GM19468 (cell line): Measurements from ENCODE around the gene TNFRSF4.

Experiments used
- ATAC-seq: cut with Tn5 transposase; IDR thresholded peaks from one replicate; pipeline ENCODE4 v1.9.1; 2021; ENCODE audit warnings: mild to moderate bottlenecking, moderate library complexity, moderate number of reproducible peaks; ENCODE audit not compliant: unreplicated experiment; ENCODE audit errors: extremely low read depth

The TNFRSF4 gene

DNA sequence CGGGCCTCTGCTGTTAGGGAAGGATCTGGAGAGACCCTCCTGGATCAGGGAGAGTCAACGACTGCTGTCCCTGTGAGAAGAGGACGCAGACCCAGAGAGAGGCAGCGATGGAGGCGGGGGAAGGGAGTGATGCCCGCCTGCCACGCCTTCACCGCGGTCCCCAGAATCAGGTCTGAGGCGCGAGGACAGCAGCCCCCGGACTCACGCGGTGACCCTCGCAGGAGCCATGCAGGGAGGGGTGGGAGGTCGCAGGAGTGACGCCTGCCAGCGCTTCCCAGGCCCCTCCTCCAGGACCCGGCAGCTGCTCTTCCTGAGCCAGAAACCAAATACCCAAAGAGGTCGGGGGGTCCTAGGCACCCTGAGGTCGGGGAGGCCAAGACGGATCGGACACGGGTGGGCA is 6.2 kb upstream of the TNFRSF4 start:
- ATAC-seq = no peak

- ATAC-seq = no peak
Observed at GRCh38 chr1:1219341-1219740, 5.4 kb upstream of the TNFRSF4 start.

DNA sequence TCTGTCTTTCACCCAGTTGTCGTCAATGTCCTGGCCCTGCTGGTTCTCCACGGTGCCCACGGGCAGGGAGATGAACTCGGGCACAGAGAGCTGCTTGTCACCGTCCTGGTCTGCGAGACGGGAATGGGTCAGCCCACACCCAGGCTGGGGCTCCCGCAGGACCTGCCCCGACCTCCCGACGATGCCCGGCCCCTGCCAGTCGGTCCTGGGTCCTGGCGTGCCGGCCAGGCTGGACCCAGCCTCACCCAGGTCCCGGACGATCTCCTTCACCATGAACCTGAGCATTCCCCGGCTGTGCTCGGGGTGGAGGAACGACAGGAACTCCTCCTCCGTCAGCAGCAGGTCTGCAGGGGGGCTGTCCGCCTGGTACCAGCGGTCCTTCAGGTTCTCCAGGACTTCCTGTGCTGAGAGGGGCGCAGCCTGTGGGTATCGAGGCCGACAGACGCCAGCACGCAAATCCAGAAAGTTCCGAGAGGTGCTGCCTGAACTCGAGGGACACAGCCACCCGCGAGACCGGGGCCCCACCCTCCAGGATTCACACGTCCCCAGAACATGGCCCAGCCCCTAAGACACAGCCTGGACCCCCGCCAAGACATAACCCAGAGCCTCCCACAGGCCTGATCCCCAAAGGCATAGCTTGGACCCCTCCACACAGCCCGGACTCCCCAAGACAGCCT is 4.7 kb upstream of the TNFRSF4 start:
- ATAC-seq = no peak

GRCh38 chr1:1217621-1218523 is 3.9 kb upstream of the TNFRSF4 start:
- no peak for ATAC-seq

DNA sequence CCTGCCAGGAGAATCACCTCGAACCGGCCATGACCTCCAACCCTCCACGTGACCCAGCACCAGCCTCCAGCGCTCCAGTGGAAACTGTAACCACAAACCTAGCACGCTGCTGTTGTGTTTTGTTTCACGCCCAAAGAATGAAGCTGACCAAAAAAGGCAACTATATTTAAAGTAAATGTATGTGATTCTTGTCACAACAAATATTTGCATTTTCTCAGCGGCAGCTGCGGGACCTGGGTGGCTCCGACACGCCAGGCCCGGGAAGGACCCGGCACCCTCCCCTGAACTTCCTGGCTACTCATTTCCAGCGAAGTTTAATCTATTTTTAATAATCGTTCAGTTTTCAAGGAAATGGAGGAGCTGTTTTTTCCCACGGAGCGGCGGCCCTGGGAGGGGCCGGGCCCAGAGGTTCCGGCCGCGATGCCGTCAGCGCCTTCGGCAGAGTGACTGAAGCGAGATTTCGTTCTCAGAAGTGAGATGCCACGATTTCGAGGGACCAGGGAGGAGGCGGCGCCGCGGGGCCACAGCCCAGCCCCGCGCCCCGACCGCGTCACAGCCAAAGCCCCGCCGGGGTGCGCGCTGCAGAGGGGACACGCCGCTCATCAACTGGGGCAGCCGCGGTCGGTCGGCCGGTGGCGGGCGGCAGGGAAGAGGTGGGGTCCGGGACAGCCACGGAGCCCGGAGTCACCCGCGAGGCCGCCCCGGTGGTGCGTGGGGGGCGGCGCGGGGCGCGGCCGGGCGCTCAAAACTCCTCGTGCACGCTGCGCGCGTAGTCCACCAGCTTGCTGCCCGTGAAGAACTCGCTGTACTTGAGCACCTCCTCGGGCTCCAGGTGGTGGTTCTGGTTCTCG is 3.0 kb upstream of the TNFRSF4 start:
- ATAC-seq = no peak

DNA sequence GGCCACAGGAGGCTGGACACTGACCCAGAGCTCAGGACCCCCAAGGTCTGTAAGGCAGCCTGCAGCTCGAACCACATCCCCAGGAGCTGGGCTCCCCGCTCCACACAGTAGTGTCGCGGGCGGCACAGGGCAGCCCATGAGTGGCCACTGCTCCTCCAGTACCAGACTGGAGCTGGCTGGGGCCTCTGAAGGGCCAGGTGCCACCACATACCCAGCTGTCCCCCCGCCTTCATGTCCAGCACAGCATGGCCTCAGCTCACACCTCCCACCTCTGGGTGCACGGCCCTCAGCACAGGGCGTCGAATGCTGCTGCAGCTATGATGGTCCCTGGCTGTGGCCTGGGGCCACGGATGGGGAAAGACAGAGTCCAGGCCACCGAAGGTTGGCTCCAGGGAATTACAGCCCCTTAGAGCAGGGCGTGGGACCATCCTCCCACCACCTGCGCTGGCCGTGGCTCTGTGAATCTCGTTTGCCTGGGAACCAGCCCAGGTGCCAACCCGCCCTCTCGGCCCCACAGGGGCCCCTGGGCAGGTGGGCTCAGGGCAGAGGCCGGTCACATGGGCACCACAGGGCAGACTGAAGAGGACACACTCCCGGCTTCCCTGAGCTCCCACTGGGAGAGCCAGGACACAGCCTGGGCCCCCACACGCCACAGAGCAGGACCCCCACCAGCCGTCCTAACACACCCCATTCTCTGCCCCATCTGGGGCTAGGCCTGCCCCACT is 2.1 kb upstream of the TNFRSF4 start:
- ATAC-seq = no peak

DNA sequence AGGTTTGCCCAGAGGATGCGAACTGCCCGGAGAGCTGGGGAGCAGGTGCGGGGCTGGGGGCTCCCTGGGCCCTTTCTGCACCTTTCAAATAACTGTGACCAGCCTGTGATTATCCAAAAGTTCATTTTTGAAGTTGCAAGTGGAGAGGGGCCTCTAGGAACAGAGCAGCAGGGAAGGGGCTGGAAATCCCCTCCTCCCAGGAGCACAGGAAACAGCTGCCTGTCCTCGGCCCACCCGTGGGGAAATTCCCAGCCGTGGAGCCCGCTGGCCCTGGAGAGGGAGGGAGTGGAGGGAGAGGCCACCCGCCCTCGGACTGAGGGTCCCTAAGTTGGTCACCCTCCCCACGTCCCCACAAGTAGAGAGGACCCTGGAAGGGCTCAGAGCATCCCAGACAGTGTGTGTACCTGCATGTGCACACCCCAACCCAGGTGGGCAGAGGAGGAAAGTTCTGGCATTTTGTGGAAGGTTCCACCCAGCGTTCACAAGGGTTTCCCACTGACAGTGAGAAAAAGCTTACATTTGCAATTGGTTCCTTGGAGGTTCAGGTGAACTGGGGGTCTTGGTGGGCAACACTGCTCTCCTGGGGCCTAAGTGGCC is 1.2 kb upstream of the TNFRSF4 start:
- no peak for ATAC-seq

DNA sequence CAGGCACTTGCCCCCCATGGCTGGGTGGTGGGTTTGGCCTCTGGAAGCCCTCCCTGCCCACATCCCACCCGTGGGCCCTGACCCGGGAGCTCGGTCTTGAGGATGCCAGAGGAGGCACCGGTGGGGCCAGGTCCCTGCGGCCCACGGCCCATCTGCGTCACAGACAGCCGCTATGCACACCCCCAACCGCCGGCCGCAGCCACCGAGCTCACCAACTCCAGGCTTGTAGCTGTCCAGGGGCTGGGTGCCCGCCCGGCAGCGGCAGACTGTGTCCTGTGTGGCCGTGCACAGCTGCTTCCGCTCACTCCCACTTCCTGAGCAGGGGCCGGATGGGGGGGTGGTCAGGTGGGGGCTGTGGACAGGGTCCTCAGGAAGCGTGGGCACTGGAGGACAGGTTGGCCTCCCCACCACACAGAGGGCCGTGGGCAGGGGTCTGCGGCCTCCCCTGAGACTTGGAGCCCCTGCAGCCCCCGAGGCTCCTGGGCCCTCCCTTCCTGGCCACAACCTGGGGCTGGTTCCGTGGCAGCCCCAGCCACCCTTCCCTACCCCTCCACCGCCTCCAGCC is 1.1 kb downstream of the TNFRSF4 start:
- ATAC-seq = no peak

DNA sequence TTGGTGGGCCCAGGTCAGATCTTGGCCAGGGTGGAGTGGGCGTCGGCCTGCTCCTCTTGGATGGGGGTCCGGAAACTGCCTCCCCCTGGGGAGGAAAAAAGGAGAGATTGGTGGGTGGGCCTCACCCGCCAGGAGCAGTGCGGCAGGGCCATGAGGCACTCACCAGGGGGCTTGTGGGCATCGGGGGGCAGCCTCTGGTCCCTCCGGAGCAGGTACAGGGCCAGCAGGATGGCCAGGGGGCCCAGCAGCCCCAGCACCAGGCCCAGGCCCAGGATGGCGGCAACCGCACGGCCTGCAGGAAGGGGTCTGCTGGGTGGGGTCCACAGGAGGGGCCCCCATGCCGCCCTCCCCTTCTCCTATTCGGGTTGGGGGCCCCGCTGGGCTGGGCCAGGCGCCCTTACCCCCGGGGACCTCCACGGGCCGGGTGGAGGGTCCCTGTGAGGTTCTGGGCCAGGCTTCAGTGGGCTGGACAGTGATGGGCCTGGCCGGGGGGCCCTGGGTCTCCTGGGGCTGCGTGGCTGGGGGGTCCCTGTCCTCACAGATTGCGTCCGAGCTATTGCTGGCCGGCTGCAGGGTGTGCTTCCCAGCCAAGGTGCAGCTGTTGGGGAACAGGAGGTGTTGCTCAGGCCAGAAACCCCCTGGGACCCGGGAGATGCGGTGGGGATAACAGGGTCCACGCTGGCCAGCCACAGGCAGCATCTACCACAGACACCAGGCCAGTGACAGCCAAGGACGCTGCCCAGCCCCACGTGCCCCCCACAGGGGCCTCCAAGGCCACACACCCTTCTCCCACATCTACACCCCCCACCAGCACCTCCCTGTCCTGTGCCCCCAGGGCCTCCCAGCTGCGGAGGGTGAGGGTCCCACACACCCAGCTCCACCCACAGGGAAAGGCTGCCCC is 2.2 kb downstream of the TNFRSF4 start:
- ATAC-seq = no peak

DNA sequence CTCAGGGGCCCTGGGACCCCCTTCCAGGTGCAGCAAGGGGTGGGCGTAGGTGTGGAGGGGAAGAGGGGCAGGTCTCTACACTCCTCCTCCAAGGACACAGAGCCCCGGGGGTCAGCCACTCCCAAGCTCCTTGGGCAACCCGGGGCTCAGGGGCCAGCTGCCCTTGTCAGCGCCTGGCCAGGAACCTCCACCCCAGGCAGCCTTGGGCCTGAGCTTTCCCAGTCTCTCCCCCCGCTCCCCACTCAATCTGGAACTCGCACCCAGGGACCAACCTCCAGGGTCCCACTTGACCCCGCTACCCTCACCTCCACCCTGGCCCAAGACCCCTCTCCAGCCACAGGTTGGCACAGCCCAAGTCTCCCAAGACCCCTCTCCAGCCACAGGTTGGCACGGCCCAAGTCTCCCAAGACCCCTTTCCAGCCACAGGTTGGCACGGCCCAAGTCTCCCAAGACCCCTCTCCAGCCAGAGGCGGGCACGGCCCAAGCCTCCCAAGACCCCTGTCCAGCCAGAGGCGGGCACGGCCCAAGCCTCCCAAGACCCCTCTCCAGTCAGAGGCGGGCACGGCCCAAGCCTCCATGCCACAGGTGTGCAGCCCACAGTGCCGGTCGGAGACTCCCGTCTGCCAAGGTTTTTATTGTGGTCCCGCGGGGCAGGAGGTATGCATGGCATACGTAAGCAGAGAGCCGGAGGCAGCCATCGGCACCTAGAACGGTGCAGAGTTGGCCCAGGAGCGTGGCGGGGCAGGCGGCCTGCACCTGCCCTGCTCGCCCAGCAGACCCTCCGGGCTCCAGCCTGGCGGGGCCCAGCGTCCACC is 3.0 kb downstream of the TNFRSF4 start:
- ATAC-seq = no peak

DNA sequence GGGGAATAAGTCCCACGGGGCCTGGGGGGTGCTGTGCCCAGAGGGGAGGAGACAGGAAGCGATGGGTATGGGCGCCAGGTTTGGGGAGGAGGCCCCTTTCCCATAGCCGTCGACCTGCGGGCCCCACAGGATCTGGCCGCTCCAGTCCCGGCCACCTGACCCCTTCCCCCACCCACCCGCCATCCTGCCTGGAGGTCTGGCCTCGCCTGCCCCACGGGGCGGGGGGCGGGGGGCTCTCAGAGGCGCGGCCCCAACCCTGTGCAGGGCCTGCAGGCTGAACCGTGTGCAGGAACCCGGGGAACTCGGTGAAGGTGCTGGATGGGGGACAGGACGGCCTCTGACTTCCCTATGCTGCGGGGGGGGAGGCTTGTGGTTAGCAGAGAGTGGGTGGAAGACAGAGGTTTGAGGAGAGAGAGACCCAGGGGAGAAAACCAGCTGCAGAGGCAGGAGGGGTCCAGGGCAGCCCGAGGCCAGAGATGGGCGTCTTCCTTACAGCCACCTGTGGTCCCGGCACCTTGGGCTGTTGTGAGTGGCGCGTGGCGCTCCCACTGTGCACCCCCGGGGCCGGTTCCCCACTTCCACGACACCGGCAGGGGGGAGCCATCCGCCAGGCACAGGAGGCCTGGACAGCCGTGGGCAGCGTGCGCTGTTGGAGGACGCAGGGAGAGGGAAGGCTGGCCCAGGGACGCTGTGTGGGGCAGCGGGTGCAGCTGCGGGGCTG is 5.1 kb downstream of the TNFRSF4 start:
- ATAC-seq = no peak

GRCh38 chr1:1207571-1207892 is 6.4 kb downstream of the TNFRSF4 start:
- no peak for ATAC-seq

GRCh38 chr1:1206966-1207531 is 6.9 kb downstream of the TNFRSF4 start:
- no peak for ATAC-seq

GRCh38 chr1:1206376-1206965 is 7.5 kb downstream of the TNFRSF4 start, which contains the start of gene TNFRSF18:
TSS of gene TNFRSF18 (minus strand) at chr1:1206592. CDS start at chr1:1206571, 21 bp downstream.
- ATAC-seq = no peak

DNA sequence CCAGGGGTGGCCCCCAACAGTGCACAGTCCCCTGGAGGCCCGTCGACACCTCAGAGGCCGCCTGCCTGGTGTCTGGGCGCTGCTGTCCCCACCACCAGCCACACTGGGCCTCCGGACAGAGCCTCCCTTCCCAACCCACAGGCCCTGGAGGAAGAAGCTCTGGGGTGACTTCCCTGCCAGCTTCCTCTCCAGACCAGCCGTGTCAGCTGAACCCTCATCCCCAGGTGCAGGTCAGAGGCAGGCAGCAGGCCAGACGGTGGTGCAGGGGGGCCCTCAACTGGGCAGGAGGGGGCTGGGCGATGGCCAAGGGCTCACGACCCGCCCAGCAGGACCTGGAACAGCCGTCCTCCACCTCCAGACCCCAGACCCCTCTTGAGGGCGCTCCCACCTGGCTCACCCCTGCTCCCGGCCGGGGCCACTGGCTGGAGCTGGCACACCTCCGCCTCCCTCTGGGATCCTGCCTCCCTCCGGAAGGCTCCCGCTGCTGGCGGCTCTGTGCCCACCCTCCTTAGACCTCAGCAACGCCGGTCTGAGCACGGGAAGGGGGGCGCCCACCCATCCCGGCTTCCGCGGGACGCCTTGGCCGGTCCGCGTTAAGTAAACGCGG is 8.1 kb downstream of the TNFRSF4 start:
- no peak for ATAC-seq
